Gastrocnemius medialis (tissue), 4 donors: ENCODE data around the gene HARS1.
"Not testable (repeated sequence)": the region's sequence is repeated elsewhere in the genome, so short reads cannot be mapped to it uniquely, and the experiment has no call there.

Experiments used
- POLR2A ChIP-seq, 2 donors: fragments of 450-650 bp; IDR thresholded peaks; one replicate each; pipeline ENCODE4 v1.6.1; 2017; ENCODE audit warnings: antibody characterized with exemption in 2 of 2, mild to moderate bottlenecking in 2 of 2, moderate library complexity in 2 of 2
- TF ChIP-seq, protein P1 (sequence below), 5 experiments: fragments of 450-650 bp in 3 of 5; fragments of 200-600 bp in 2 of 5; sonication (generic) in 2 of 5; IDR thresholded peaks in 4 of 5; conservative IDR thresholded peaks in 1 of 5; 1 replicate in 4 of 5; 2 replicates in 1 of 5; pipeline ENCODE4 v1.5.1; 2016 to 2019; ENCODE audit warnings: antibody characterized with exemption in 5 of 5, mild to moderate bottlenecking in 3 of 5, moderate library complexity in 3 of 5

GRCh38 chr5:140660371-140660770, 30.8 kb downstream of the HARS1 start:
- TF ChIP-seq, protein P1, sequence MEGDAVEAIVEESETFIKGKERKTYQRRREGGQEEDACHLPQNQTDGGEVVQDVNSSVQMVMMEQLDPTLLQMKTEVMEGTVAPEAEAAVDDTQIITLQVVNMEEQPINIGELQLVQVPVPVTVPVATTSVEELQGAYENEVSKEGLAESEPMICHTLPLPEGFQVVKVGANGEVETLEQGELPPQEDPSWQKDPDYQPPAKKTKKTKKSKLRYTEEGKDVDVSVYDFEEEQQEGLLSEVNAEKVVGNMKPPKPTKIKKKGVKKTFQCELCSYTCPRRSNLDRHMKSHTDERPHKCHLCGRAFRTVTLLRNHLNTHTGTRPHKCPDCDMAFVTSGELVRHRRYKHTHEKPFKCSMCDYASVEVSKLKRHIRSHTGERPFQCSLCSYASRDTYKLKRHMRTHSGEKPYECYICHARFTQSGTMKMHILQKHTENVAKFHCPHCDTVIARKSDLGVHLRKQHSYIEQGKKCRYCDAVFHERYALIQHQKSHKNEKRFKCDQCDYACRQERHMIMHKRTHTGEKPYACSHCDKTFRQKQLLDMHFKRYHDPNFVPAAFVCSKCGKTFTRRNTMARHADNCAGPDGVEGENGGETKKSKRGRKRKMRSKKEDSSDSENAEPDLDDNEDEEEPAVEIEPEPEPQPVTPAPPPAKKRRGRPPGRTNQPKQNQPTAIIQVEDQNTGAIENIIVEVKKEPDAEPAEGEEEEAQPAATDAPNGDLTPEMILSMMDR (IDR thresholded peaks at IDR 0.05 in 4 of 5, conservative IDR thresholded peaks at IDR 0.05 in 1 of 5): not testable (repeated sequence)
- not testable (repeated sequence) for TF ChIP-seq POLR2A (IDR thresholded peaks at IDR 0.05)
